ENCODE measurements around the gene XPO6.

Gene XPO6

GRCh38 chr16:28186752-28187151, 25.0 kb downstream of the XPO6 start:
- DNase-seq (ENCODE audit: low read depth) = no peak
- TF ChIP-seq CTCF (IDR thresholded peaks at IDR 0.05; ENCODE audit: control insufficient read depth, insufficient read depth, low read depth, low read length, missing control alignments) = no peak
- H3K4me3 ChIP-seq (ENCODE audit: control insufficient read depth, low read depth, low read length) = no peak overlapping the region

GRCh38 chr16:28185696-28186095, 26.1 kb downstream of the XPO6 start:
- DNase-seq (ENCODE audit: low read depth) = no peak

GRCh38 chr16:28184625-28185024, 27.1 kb downstream of the XPO6 start:
- DNase-seq (ENCODE audit: low read depth) = no peak
- no peak overlapping the region for H3K4me3 ChIP-seq (ENCODE audit: control insufficient read depth, low read depth, low read length)
- no peak for TF ChIP-seq CTCF (IDR thresholded peaks at IDR 0.05; ENCODE audit: control insufficient read depth, insufficient read depth, low read depth, low read length, missing control alignments)

More at GRCh38 chr16:28185696-28186095, 26.1 kb downstream of the XPO6 start:
- no peak for TF ChIP-seq CTCF (IDR thresholded peaks at IDR 0.05; ENCODE audit: control insufficient read depth, insufficient read depth, low read depth, low read length, missing control alignments)
- no peak overlapping the region for H3K4me3 ChIP-seq (ENCODE audit: control insufficient read depth, low read depth, low read length)

GRCh38 chr16:28183930-28184329, 27.8 kb downstream of the XPO6 start:
- no peak for DNase-seq (ENCODE audit: low read depth)
- no peak for TF ChIP-seq CTCF (IDR thresholded peaks at IDR 0.05; ENCODE audit: control insufficient read depth, insufficient read depth, low read depth, low read length, missing control alignments)
- no peak overlapping the region for H3K4me3 ChIP-seq (ENCODE audit: control insufficient read depth, low read depth, low read length)

- TF ChIP-seq CTCF (IDR thresholded peaks at IDR 0.05; ENCODE audit: control insufficient read depth, insufficient read depth, low read depth, low read length, missing control alignments) = no peak
- DNase-seq (ENCODE audit: low read depth) = no peak
- H3K4me3 ChIP-seq (ENCODE audit: control insufficient read depth, low read depth, low read length) = no peak overlapping the region
These were observed 28.3 kb downstream of the XPO6 start for GRCh38 chr16:28183484-28183883.

- TF ChIP-seq CTCF (IDR thresholded peaks at IDR 0.05; ENCODE audit: control insufficient read depth, insufficient read depth, low read depth, low read length, missing control alignments) = no peak
- no peak for DNase-seq (ENCODE audit: low read depth)
- no peak overlapping the region for H3K4me3 ChIP-seq (ENCODE audit: control insufficient read depth, low read depth, low read length)
These were observed 29.0 kb downstream of the XPO6 start for GRCh38 chr16:28182801-28183200.

- TF ChIP-seq CTCF (IDR thresholded peaks at IDR 0.05; ENCODE audit: control insufficient read depth, insufficient read depth, low read depth, low read length, missing control alignments) = no peak
- no peak overlapping the region for H3K4me3 ChIP-seq (ENCODE audit: control insufficient read depth, low read depth, low read length)
- no peak for DNase-seq (ENCODE audit: low read depth)
These were observed 29.6 kb downstream of the XPO6 start for GRCh38 chr16:28182183-28182582.

All from AG09309 (cell line).